Measurements from ENCODE around the gene IRS4.

The IRS4 gene

GRCh38 chrX:108736509-108737479, at the start of gene IRS4:
TSS of gene IRS4 (minus strand) at chrX:108736563.
- Histone ChIP-seq H3K27ac (ENCODE audit: extremely low read depth, low read depth, low read length) (peak within 1 kb of the TSS; percentile 90), H3K36me3 (ENCODE audit: control insufficient read depth in 2 of 2, insufficient read depth in 1 of 2, low read length in 2 of 2) (peaks cover 0 to 36% of the 10 kb centered on the region in 2 experiments; a peak in 1 of 3 replicates), H3K9me3 (ENCODE audit: control insufficient read depth, insufficient read depth, low read depth, low read length) (no peaks in the 10 kb centered on the region), H3K4me3 (ENCODE audit: low read depth, low read length) (peak within 1 kb of the TSS; percentile 44), H3K4me1 (ENCODE audit: control insufficient read depth, insufficient read depth, low read length) (no peaks in the 10 kb centered on the region)
- ChIA-PET CTCF (interaction anchor here (0.6 to 0.7 kb wide), 3 partner anchors 13 to 372 kb away, joined by 3 to 4 read pairs (median 4); no protein-coding TSS in a partner anchor), POLR2A (interaction anchor here (1.2 kb wide), 1 partner anchor 35 kb away, joined by 3 read pairs; no protein-coding TSS in a partner anchor)
- TF ChIP-seq, protein P1, sequence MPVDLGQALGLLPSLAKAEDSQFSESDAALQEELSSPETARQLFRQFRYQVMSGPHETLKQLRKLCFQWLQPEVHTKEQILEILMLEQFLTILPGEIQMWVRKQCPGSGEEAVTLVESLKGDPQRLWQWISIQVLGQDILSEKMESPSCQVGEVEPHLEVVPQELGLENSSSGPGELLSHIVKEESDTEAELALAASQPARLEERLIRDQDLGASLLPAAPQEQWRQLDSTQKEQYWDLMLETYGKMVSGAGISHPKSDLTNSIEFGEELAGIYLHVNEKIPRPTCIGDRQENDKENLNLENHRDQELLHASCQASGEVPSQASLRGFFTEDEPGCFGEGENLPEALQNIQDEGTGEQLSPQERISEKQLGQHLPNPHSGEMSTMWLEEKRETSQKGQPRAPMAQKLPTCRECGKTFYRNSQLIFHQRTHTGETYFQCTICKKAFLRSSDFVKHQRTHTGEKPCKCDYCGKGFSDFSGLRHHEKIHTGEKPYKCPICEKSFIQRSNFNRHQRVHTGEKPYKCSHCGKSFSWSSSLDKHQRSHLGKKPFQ (tag by site-specific recombination; IDR thresholded peaks at IDR 0.05), result no peak
- TF ChIP-seq ZNF266 (tag by site-specific recombination; IDR thresholded peaks at IDR 0.05; ENCODE audit: low read depth) (no peak), ZNF510 (tag by site-specific recombination; IDR thresholded peaks at IDR 0.05; ENCODE audit: insufficient replicate concordance) (no peak), ZNF112 (tag by site-specific recombination; IDR thresholded peaks at IDR 0.05) (no peak), RBAK (tag by site-specific recombination; IDR thresholded peaks at IDR 0.05) (no peak), ZNF768 (tag by site-specific recombination; IDR thresholded peaks at IDR 0.05) (no peak), ZNF366 (tag by site-specific recombination; conservative IDR thresholded peaks at IDR 0.05) (peak; percentile 27; the same call in 1 of the 2 replicates), ZNF350 (tag by site-specific recombination; IDR thresholded peaks at IDR 0.05) (no peak), ZNF707 (tag by site-specific recombination; IDR thresholded peaks at IDR 0.05) (no peak), ZNF571 (tag by site-specific recombination; IDR thresholded peaks at IDR 0.05) (no peak), ZNF394 (tag by site-specific recombination; IDR thresholded peaks at IDR 0.05; ENCODE audit: borderline replicate concordance) (no peak), TRIM28 (IDR thresholded peaks at IDR 0.05; ENCODE audit: borderline replicate concordance, low read length) (no peak), BCL6B (tag by site-specific recombination; IDR thresholded peaks at IDR 0.05) (no peak), SCRT1 (tag by site-specific recombination; IDR thresholded peaks at IDR 0.05; ENCODE audit: borderline replicate concordance) (no peak), ZBTB8A (tag by site-specific recombination; IDR thresholded peaks at IDR 0.05) (peak; percentile 70), ZNF629 (tag by site-specific recombination; IDR thresholded peaks at IDR 0.05) (peak; percentile 48; the same call in 1 of the 2 replicates), ZNF596 (tag by site-specific recombination; IDR thresholded peaks at IDR 0.05) (no peak), ZNF777 (tag by site-specific recombination; IDR thresholded peaks at IDR 0.05; ENCODE audit: borderline replicate concordance) (no peak), ZNF621 (tag by site-specific recombination; IDR thresholded peaks at IDR 0.05) (no peak), ZNF221 (tag by site-specific recombination; IDR thresholded peaks at IDR 0.05; ENCODE audit: borderline replicate concordance) (no peak), PATZ1 (tag by site-specific recombination; IDR thresholded peaks at IDR 0.05) (peak; percentile 89), ZNF16 (tag by site-specific recombination; IDR thresholded peaks at IDR 0.05; ENCODE audit: low read depth) (no peak), ZNF311 (tag by site-specific recombination; IDR thresholded peaks at IDR 0.05; ENCODE audit: borderline replicate concordance) (no peak), ZNF785 (tag by site-specific recombination; IDR thresholded peaks at IDR 0.05) (no peak), FEZF1 (tag by site-specific recombination; IDR thresholded peaks at IDR 0.05) (no peak; the same call in 1 of the 2 replicates)
- TF ChIP-seq, protein P2, sequence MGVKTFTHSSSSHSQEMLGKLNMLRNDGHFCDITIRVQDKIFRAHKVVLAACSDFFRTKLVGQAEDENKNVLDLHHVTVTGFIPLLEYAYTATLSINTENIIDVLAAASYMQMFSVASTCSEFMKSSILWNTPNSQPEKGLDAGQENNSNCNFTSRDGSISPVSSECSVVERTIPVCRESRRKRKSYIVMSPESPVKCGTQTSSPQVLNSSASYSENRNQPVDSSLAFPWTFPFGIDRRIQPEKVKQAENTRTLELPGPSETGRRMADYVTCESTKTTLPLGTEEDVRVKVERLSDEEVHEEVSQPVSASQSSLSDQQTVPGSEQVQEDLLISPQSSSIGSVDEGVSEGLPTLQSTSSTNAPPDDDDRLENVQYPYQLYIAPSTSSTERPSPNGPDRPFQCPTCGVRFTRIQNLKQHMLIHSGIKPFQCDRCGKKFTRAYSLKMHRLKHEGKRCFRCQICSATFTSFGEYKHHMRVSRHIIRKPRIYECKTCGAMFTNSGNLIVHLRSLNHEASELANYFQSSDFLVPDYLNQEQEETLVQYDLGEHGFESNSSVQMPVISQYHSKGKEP (tag by site-specific recombination; IDR thresholded peaks at IDR 0.05), result no peak
- TF ChIP-seq, protein P3, sequence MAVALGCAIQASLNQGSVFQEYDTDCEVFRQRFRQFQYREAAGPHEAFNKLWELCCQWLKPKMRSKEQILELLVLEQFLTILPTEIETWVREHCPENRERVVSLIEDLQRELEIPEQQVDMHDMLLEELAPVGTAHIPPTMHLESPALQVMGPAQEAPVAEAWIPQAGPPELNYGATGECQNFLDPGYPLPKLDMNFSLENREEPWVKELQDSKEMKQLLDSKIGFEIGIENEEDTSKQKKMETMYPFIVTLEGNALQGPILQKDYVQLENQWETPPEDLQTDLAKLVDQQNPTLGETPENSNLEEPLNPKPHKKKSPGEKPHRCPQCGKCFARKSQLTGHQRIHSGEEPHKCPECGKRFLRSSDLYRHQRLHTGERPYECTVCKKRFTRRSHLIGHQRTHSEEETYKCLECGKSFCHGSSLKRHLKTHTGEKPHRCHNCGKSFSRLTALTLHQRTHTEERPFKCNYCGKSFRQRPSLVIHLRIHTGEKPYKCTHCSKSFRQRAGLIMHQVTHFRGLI (tag by site-specific recombination; IDR thresholded peaks at IDR 0.05), result no peak
